RWPE2 (cell line): ENCODE measurements around the gene SIRT5.

Experiments
- ATAC-seq: fragments of 200-7000 bp; cut with Tn5 transposase; 3 replicates; pipeline ENCODE4 v1.9.1; 2021; ENCODE audit warnings: low read depth
- DNase-seq: peaks from one replicate; pipeline ENCODE4 v3.0.0-alpha.2; 2020; ENCODE audit warnings: low spot score
- H3K27ac ChIP-seq: fragments of 450-650 bp; 2 replicates; pipeline ENCODE4 v1.5.1; 2017; ENCODE audit warnings: mild to moderate bottlenecking; ENCODE audit not compliant: poor library complexity, severe bottlenecking
- H3K27me3 ChIP-seq: fragments of 250-450 bp; sonication (Bioruptor Pico); 2 replicates; pipeline ENCODE4 v1.5.1; 2021; ENCODE audit warnings: mild to moderate bottlenecking, moderate library complexity; ENCODE audit not compliant: insufficient read depth, poor library complexity, severe bottlenecking
- H3K36me3 ChIP-seq: fragments of 250-450 bp; sonication (Bioruptor Pico); 2 replicates; pipeline ENCODE4 v1.5.1; 2020; ENCODE audit warnings: low read depth, mild to moderate bottlenecking, moderate library complexity
- H3K4me1 ChIP-seq: fragments of 250-450 bp; sonication (Bioruptor Pico); 2 replicates; pipeline ENCODE4 v1.5.1; 2021; ENCODE audit warnings: mild to moderate bottlenecking, moderate library complexity; ENCODE audit not compliant: insufficient read depth, poor library complexity, severe bottlenecking
- H3K4me3 ChIP-seq: fragments of 250-450 bp; sonication (Bioruptor Pico); 2 replicates; pipeline ENCODE4 v1.5.1; 2021; ENCODE audit warnings: mild to moderate bottlenecking, moderate library complexity; ENCODE audit not compliant: severe bottlenecking
- H3K9me3 ChIP-seq: fragments of 250-450 bp; sonication (Bioruptor Pico); 2 replicates; pipeline ENCODE4 v1.5.1; 2021; ENCODE audit warnings: mild to moderate bottlenecking, moderate library complexity; ENCODE audit not compliant: severe bottlenecking
- CTCF ChIP-seq: fragments of 450-650 bp; IDR thresholded peaks from one replicate; pipeline ENCODE4 v1.5.1; 2017; ENCODE audit warnings: mild to moderate bottlenecking, moderate library complexity; ENCODE audit not compliant: poor library complexity, severe bottlenecking

Gene SIRT5

DNA sequence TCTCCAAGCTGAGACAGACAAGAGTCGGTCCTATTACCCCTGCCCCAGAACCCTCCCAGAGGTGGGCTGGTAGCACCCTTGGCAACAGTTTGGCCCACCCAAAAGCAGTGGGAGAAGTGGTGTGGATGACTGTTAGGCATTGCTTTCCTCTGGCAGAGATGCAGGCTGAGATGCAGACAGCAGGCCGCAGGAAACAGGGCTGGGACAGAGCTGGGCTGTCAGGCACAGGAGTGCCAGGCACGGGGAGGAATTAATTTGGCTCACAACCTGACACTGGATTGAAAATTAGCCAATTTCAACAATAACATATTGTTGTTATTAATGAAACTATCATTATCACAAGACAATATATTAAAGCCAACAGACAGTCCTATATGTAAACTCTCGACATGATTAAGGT is 15.7 kb upstream of the SIRT5 start:
- Histone ChIP-seq H3K4me3 (no peak overlapping the region), H3K27ac (no peak overlapping the region), H3K27me3 (no peaks in the 10 kb centered on the region), H3K4me1 (peaks cover 7% of the 10 kb centered on the region), H3K9me3 (no peaks in the 10 kb centered on the region), H3K36me3 (no peaks in the 10 kb centered on the region)
- no peak for TF ChIP-seq CTCF
- ATAC-seq (no peak), DNase-seq (no peak)

- Histone ChIP-seq H3K4me3 (no peak overlapping the region), H3K27ac (no peak overlapping the region), H3K36me3 (no peaks in the 10 kb centered on the region), H3K27me3 (no peaks in the 10 kb centered on the region), H3K9me3 (no peaks in the 10 kb centered on the region), H3K4me1 (peaks cover 7% of the 10 kb centered on the region)
- DNase-seq (no peak), ATAC-seq (no peak)
- no peak for TF ChIP-seq CTCF
Observed at GRCh38 chr6:13559251-13559650, 15.2 kb upstream of the SIRT5 start.

- ATAC-seq (no peak), DNase-seq (no peak)
- no peaks in the 10 kb centered on the region for H3K9me3 ChIP-seq
- H3K27me3 ChIP-seq, result no peaks in the 10 kb centered on the region
- peaks cover 7% of the 10 kb centered on the region for H3K4me1 ChIP-seq
- H3K27ac ChIP-seq, result no peak overlapping the region
- no peak for TF ChIP-seq CTCF
- H3K36me3 ChIP-seq, result no peaks in the 10 kb centered on the region
- no peak overlapping the region for H3K4me3 ChIP-seq
Observed at GRCh38 chr6:13559968-13560650, 14.3 kb upstream of the SIRT5 start.

DNA sequence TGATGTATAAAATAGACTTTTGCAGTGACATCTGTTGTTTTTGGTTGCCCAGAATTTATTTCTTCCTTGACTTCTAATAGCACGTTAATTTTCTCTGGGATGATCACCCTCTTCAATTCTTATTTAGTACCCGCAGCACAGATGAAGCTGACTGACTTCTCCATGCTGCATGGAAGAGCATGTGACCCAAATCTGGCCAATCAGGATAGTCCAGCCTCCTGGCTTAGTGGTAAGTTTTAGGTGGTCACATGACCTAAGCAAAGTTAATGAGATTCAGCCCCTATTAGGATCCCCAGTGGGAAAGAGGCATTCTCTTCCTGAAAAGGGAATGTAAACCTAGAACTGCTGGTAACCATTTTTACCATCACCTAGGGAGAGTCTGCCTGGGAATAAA is 13.8 kb upstream of the SIRT5 start:
- ATAC-seq (no peak), DNase-seq (no peak)
- no peaks in the 10 kb centered on the region for H3K36me3 ChIP-seq
- no peaks in the 10 kb centered on the region for H3K9me3 ChIP-seq
- H3K4me3 ChIP-seq, result no peak overlapping the region
- peaks cover 7% of the 10 kb centered on the region for H3K4me1 ChIP-seq
- no peaks in the 10 kb centered on the region for H3K27me3 ChIP-seq
- TF ChIP-seq CTCF, result no peak
- H3K27ac ChIP-seq, result no peak overlapping the region

DNA sequence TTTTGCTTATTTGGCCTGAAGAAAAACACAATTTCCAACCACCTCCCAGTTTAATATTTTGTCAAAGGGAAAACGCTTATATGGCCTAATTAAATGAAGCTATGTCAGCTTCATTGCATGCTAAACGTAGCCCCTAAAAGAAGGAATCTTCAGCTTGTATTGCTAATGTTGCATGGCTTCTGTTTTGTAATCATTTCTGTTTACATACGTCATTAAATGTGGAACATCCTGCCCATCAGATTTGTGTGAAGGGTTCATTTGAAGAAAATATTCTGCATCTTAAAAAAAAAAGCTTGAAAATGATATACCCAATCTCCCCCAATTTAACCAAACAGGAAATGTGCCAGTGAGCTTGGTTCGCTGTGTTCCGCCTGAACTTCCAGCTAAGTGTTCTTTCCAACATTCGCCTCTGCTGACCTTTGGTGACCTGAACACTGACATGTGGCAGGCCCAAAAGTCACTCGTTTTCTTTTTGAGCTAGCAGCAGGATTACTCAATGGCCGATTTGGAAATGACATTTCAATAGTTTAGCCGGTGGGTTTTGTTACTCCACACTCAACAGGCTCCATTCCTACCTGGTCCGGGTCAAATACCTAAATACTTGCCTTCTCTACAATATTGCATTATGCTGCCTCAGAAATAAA is 12.7 kb upstream of the SIRT5 start:
- DNase-seq (no peak), ATAC-seq (no peak)
- no peaks in the 10 kb centered on the region for H3K27me3 ChIP-seq
- H3K4me1 ChIP-seq, result peaks cover 7% of the 10 kb centered on the region
- no peak for TF ChIP-seq CTCF
- no peaks in the 10 kb centered on the region for H3K36me3 ChIP-seq
- no peak overlapping the region for H3K27ac ChIP-seq
- H3K4me3 ChIP-seq, result no peak overlapping the region
- no peaks in the 10 kb centered on the region for H3K9me3 ChIP-seq
